Measurements from ENCODE around the gene MRPS27. TPM values are rescaled to one million over a fixed set of nuclear protein-coding genes. Genes with fewer than 3 reads are reported as not detected.

MRPS27 gene
- total RNA-seq, 2 experiments from 2014 or later, result 48.2 to 53.9 TPM

- Mint-ChIP-seq H3K27me3 (ENCODE audit: low read depth) (no peaks in the 10 kb centered on the region), H3K4me3 (no peak overlapping the region), H3K36me3 (ENCODE audit: low read depth) (peaks cover 28% of the 10 kb centered on the region), H3K9me3 (ENCODE audit: insufficient read depth) (no peaks in the 10 kb centered on the region), H3K4me1 (ENCODE audit: low read depth) (peaks cover 32% of the 10 kb centered on the region), H3K27ac (no peak overlapping the region)
- ChIA-PET CTCF (no interaction called here), POLR2A (no interaction called here)
- ATAC-seq (no peak), DNase-seq (no peak)
Observed at GRCh38 chr5:72237415-72237814, 82.6 kb downstream of the MRPS27 start.

DNA sequence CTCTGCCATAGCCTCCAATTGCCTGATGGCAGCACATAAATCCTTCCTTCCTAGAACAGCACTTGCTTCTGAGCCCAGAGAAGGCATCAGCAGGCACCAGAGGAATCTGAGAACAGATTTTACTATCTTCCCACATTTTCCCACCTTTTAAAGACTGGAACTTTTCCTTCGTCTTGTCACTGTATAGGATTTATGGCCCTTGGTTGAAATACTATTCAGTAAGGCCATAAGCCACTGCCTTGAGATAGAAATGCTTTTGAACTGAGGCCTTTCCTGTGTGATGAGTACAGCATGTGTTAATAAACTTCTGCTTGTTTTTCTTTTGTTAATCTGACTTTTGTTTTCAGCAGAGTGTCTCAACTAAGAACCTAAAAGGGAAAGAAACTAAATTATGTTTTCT lies 84.3 kb downstream of the MRPS27 start:
- ChIA-PET POLR2A (no interaction called here), CTCF (interaction anchor here (1.4 kb wide), 1 partner anchor 97 kb away, joined by 3 read pairs; no protein-coding TSS in a partner anchor)
- DNase-seq (no peak), ATAC-seq (no peak)
- Mint-ChIP-seq H3K4me1 (ENCODE audit: low read depth) (peaks cover 43% of the 10 kb centered on the region), H3K4me3 (no peak overlapping the region), H3K27ac (no peak overlapping the region), H3K9me3 (ENCODE audit: insufficient read depth) (no peaks in the 10 kb centered on the region), H3K27me3 (ENCODE audit: low read depth) (no peaks in the 10 kb centered on the region), H3K36me3 (ENCODE audit: low read depth) (peaks cover 43% of the 10 kb centered on the region)

GRCh38 chr5:72234868-72235267 lies 85.2 kb downstream of the MRPS27 start:
- H3K27me3 Mint-ChIP-seq (ENCODE audit: low read depth), result no peaks in the 10 kb centered on the region
- H3K4me3 Mint-ChIP-seq, result no peak overlapping the region
- ChIA-PET CTCF (interaction anchor here (1.3 to 1.4 kb wide), 2 partner anchors 11 to 96 kb away, joined by 3 read pairs; no protein-coding TSS in a partner anchor), POLR2A (no interaction called here)
- peaks cover 50% of the 10 kb centered on the region for H3K36me3 Mint-ChIP-seq (ENCODE audit: low read depth)
- H3K9me3 Mint-ChIP-seq (ENCODE audit: insufficient read depth), result no peaks in the 10 kb centered on the region
- ATAC-seq (no peak), DNase-seq (no peak)
- no peak overlapping the region for H3K27ac Mint-ChIP-seq
- peaks cover 43% of the 10 kb centered on the region for H3K4me1 Mint-ChIP-seq (ENCODE audit: low read depth)

DNA sequence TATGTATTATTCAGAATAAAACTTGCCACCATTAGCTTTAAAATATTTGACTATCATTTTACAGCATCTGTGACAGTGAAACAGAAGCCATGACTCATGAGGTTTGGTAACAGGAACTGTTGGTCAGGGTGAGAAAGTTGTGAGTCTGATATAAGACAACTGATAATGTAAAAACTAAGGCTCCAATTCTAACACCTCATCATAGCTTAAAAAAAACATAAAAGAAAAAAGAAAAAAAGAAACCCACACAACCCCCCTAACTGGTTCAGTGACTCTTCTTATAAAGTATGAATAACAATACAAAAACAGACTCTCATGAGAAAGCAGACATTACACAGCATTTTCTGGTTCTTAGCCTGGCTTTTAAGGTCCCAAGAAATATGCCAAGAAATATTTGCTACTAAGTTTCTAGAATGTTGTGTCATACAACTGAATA lies 85.8 kb downstream of the MRPS27 start:
- Mint-ChIP-seq H3K9me3 (ENCODE audit: insufficient read depth) (no peaks in the 10 kb centered on the region), H3K36me3 (ENCODE audit: low read depth) (peaks cover 50% of the 10 kb centered on the region), H3K27me3 (ENCODE audit: low read depth) (no peaks in the 10 kb centered on the region), H3K4me3 (peak overlapping the region; percentile 18), H3K4me1 (ENCODE audit: low read depth) (peaks cover 43% of the 10 kb centered on the region), H3K27ac (peak overlapping the region; percentile 70)
- POLR2A ChIA-PET, result interaction anchor here (1.0 kb wide), 1 partner anchor 87 kb away, joined by 4 read pairs; no protein-coding TSS in a partner anchor
- CTCF ChIA-PET, result interaction anchor here (1.0 to 1.4 kb wide), 3 partner anchors 12 to 634 kb away, joined by 3 read pairs; no protein-coding TSS in a partner anchor
- DNase-seq (peak; percentile 60), ATAC-seq (peak; percentile 87)

GRCh38 chr5:72233835-72234234 lies 86.2 kb downstream of the MRPS27 start:
- no peak for ATAC-seq
- POLR2A ChIA-PET, result interaction anchor here (1.0 kb wide), 1 partner anchor 88 kb away, joined by 4 read pairs; no protein-coding TSS in a partner anchor
- no peaks in the 10 kb centered on the region for H3K9me3 Mint-ChIP-seq (ENCODE audit: insufficient read depth)
- H3K36me3 Mint-ChIP-seq (ENCODE audit: low read depth), result peaks cover 50% of the 10 kb centered on the region
- no peak overlapping the region for H3K27ac Mint-ChIP-seq
- CTCF ChIA-PET, result interaction anchor here (1.0 to 1.3 kb wide), 2 partner anchors 12 to 633 kb away, joined by 3 read pairs; no protein-coding TSS in a partner anchor
- H3K4me3 Mint-ChIP-seq, result no peak overlapping the region
- H3K27me3 Mint-ChIP-seq (ENCODE audit: low read depth), result no peaks in the 10 kb centered on the region
- no peak for DNase-seq
- peaks cover 43% of the 10 kb centered on the region for H3K4me1 Mint-ChIP-seq (ENCODE audit: low read depth)

DNA sequence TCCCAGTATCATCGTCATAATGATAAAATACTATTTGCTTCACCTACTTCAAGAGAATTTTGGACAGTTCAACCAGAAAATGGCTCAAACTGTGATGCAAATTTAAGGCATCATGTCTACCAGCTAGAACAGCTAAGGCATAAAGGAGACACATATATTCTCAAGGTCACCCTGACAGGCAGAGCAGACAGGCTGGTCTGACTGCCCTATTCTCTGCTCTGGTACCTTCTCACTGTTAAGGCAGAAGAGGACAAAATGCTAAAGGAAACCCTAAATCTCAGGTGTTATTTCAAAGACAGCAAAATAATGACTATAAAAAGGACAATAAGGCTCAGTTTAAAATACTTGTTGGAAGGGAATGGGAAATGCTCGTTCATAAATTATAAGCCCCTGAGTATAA lies 87.2 kb downstream of the MRPS27 start:
- peaks cover 43% of the 10 kb centered on the region for H3K4me1 Mint-ChIP-seq (ENCODE audit: low read depth)
- CTCF ChIA-PET, result no interaction called here
- DNase-seq, result no peak
- peak overlapping the region; percentile 48 for H3K4me3 Mint-ChIP-seq
- peaks cover 53% of the 10 kb centered on the region for H3K36me3 Mint-ChIP-seq (ENCODE audit: low read depth)
- ATAC-seq, result peak; percentile 22
- POLR2A ChIA-PET, result interaction anchor here (0.7 kb wide), 1 partner anchor 73 kb away, joined by 3 read pairs; no protein-coding TSS in a partner anchor
- H3K9me3 Mint-ChIP-seq (ENCODE audit: insufficient read depth), result no peaks in the 10 kb centered on the region
- H3K27ac Mint-ChIP-seq, result peak overlapping the region; percentile 50
- H3K27me3 Mint-ChIP-seq (ENCODE audit: low read depth), result no peaks in the 10 kb centered on the region

GRCh38 chr5:72231991-72232703 lies 87.9 kb downstream of the MRPS27 start:
- Mint-ChIP-seq H3K27ac (peak overlapping the region; percentile 10), H3K4me3 (peak overlapping the region; percentile 48), H3K4me1 (ENCODE audit: low read depth) (peaks cover 48% of the 10 kb centered on the region), H3K9me3 (ENCODE audit: insufficient read depth) (no peaks in the 10 kb centered on the region), H3K36me3 (ENCODE audit: low read depth) (peaks cover 56% of the 10 kb centered on the region), H3K27me3 (ENCODE audit: low read depth) (no peaks in the 10 kb centered on the region)
- ChIA-PET CTCF (interaction anchor here (0.7 kb wide), 1 partner anchor 13 kb away, joined by 3 read pairs; no protein-coding TSS in a partner anchor), POLR2A (no interaction called here)
- ATAC-seq, result peak; percentile 69
- peak; percentile 40 for DNase-seq

DNA sequence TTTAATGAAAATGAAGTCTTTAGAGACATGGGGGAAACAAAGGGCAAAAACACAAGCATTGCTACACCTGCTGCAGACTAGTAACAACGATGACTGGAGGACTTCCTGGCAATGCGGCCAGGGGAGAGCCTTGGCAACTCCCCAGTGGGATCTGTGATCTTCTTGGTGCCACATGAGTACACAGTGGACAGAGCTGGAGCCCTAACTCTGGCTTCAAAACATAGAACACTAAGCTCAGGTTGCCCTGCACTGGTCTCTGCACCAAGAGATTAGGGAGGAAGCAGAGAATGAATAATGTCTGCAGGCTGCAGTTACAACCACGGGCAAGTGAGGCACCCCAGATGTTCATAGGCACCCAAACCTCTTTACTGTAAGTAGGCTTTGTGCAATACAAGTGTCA lies 91.1 kb downstream of the MRPS27 start:
- CTCF ChIA-PET, result interaction anchor here (1.2 kb wide), 1 partner anchor 16 kb away, joined by 5 read pairs; no protein-coding TSS in a partner anchor
- H3K36me3 Mint-ChIP-seq (ENCODE audit: low read depth), result peaks cover 59% of the 10 kb centered on the region

DNA sequence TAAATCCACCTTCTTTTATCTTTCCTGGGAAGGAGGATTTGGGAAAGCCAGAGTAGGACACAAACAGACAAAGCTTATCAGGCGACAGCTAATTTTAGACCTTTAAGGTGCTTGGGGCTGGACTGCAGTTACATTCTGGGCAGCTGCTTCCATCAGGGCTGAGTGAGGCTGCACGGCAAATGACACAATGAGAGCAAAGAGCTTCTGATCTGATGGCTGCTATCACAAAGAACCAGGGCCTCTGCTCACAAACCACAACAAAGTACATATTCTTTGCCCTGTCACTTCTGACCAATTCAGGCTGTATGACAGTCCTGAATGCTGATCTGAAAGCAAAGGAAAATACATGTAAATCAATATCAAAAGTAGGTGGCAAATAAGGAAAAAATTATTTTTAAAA lies 93.1 kb downstream of the MRPS27 start:
- Mint-ChIP-seq H3K27me3 (ENCODE audit: low read depth) (no peaks in the 10 kb centered on the region), H3K4me1 (ENCODE audit: low read depth) (peaks cover 19% of the 10 kb centered on the region), H3K4me3 (no peak overlapping the region), H3K36me3 (ENCODE audit: low read depth) (peaks cover 64% of the 10 kb centered on the region), H3K27ac (no peak overlapping the region), H3K9me3 (ENCODE audit: insufficient read depth) (no peaks in the 10 kb centered on the region)
- POLR2A ChIA-PET, result no interaction called here
- CTCF ChIA-PET, result no interaction called here
- ATAC-seq, result no peak
- no peak for DNase-seq

More for the DNA sequence above, 91.1 kb downstream of the MRPS27 start:
- DNase-seq (no peak), ATAC-seq (no peak)
- Mint-ChIP-seq H3K4me3 (no peak overlapping the region), H3K9me3 (ENCODE audit: insufficient read depth) (no peaks in the 10 kb centered on the region), H3K27ac (no peak overlapping the region), H3K4me1 (ENCODE audit: low read depth) (peaks cover 32% of the 10 kb centered on the region), H3K27me3 (ENCODE audit: low read depth) (no peaks in the 10 kb centered on the region)
- POLR2A ChIA-PET, result no interaction called here

GRCh38 chr5:72225741-72226140 lies 94.3 kb downstream of the MRPS27 start:
- POLR2A ChIA-PET, result interaction anchor here (0.6 kb wide), 1 partner anchor 14 kb away, joined by 3 read pairs; no protein-coding TSS in a partner anchor
- no peaks in the 10 kb centered on the region for H3K9me3 Mint-ChIP-seq (ENCODE audit: insufficient read depth)
- H3K4me3 Mint-ChIP-seq, result no peak overlapping the region
- DNase-seq, result no peak
- ATAC-seq, result no peak
- CTCF ChIA-PET, result no interaction called here
- H3K36me3 Mint-ChIP-seq (ENCODE audit: low read depth), result peaks cover 63% of the 10 kb centered on the region
- peaks cover 12% of the 10 kb centered on the region for H3K4me1 Mint-ChIP-seq (ENCODE audit: low read depth)
- no peaks in the 10 kb centered on the region for H3K27me3 Mint-ChIP-seq (ENCODE audit: low read depth)
- no peak overlapping the region for H3K27ac Mint-ChIP-seq

DNA sequence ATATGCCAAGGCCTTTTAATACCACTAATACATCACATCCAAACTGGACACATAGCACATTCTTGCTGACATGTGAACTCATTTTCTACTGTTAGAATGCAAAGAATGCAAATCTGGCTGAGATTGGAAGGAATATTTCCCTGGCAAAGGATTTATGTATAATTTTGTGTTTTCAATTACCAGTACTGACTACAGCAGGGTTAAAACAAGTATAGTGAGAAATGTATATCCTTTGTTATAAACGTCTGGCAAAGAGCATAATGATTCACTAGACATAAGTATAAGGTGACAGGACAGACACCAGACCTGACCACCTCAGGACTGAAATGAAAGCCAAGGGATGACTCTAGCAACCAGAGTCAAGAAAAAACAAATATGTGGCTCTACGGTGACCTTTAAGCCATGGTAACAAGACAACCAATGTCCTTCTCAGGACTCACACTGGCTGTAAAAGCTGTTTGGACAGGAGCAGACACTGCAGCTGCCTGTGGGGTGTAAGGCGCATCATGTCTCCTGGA lies 95.0 kb downstream of the MRPS27 start:
- Mint-ChIP-seq H3K9me3 (ENCODE audit: insufficient read depth) (no peaks in the 10 kb centered on the region), H3K4me1 (ENCODE audit: low read depth) (peaks cover 12% of the 10 kb centered on the region), H3K36me3 (ENCODE audit: low read depth) (peaks cover 58% of the 10 kb centered on the region), H3K27ac (no peak overlapping the region), H3K27me3 (ENCODE audit: low read depth) (no peaks in the 10 kb centered on the region), H3K4me3 (no peak overlapping the region)
- ATAC-seq, result no peak
- DNase-seq, result no peak
- ChIA-PET CTCF (no interaction called here), POLR2A (no interaction called here)

- Mint-ChIP-seq H3K27ac (no peak overlapping the region), H3K36me3 (ENCODE audit: low read depth) (peaks cover 71% of the 10 kb centered on the region), H3K27me3 (ENCODE audit: low read depth) (no peaks in the 10 kb centered on the region), H3K4me1 (ENCODE audit: low read depth) (peaks cover 12% of the 10 kb centered on the region), H3K9me3 (ENCODE audit: insufficient read depth) (no peaks in the 10 kb centered on the region), H3K4me3 (no peak overlapping the region)
- ChIA-PET POLR2A (interaction anchor here (0.7 kb wide), 1 partner anchor 67 kb away, joined by 3 read pairs; no protein-coding TSS in a partner anchor), CTCF (no interaction called here)
- ATAC-seq, result no peak
- no peak for DNase-seq
Observed at GRCh38 chr5:72223371-72223770, 96.7 kb downstream of the MRPS27 start.
